ENCODE measurements around the gene LAMP2. TPM values are rescaled to one million over a fixed set of nuclear protein-coding genes. Genes with fewer than 3 reads are reported as not detected.
"Not testable (repeated sequence)": the region's sequence is repeated elsewhere in the genome, so short reads cannot be mapped to it uniquely, and the experiment has no call there.

The LAMP2 gene
- total RNA-seq, 1 donor from 2014 or later = 115 TPM

GRCh38 chrX:120499301-120500072 is 30.4 kb upstream of the LAMP2 start:
- Histone ChIP-seq H3K4me3 (ENCODE audit: low read depth, low read length) (no peak overlapping the region), H3K36me3 (ENCODE audit: control insufficient read depth, insufficient read depth, low read length) (no peaks in the 10 kb centered on the region), H3K27me3 (ENCODE audit: control insufficient read depth, insufficient read depth, low read length) (no peaks in the 10 kb centered on the region)
- TF ChIP-seq CTCF (IDR thresholded peaks at IDR 0.05; ENCODE audit: insufficient read depth, low read length, poor library complexity, severe bottlenecking) = no peak
- DNase-seq (ENCODE audit: low read depth) = no peak

GRCh38 chrX:120490119-120490518 is 21.0 kb upstream of the LAMP2 start:
- DNase-seq (ENCODE audit: low read depth); H3K27me3 ChIP-seq (ENCODE audit: control insufficient read depth, insufficient read depth, low read length); H3K36me3 ChIP-seq (ENCODE audit: control insufficient read depth, insufficient read depth, low read length); H3K4me3 ChIP-seq (ENCODE audit: low read depth, low read length): not testable (repeated sequence)

- no peaks in the 10 kb centered on the region for H3K27me3 ChIP-seq (ENCODE audit: control insufficient read depth, insufficient read depth, low read length)
- no peak for TF ChIP-seq CTCF (IDR thresholded peaks at IDR 0.05; ENCODE audit: insufficient read depth, low read length, poor library complexity, severe bottlenecking)
- no peaks in the 10 kb centered on the region for H3K36me3 ChIP-seq (ENCODE audit: control insufficient read depth, insufficient read depth, low read length)
- H3K4me3 ChIP-seq (ENCODE audit: low read depth, low read length) = no peak overlapping the region
- DNase-seq (ENCODE audit: low read depth) = no peak
Measured at GRCh38 chrX:120486786-120487185, 17.7 kb upstream of the LAMP2 start.

- Histone ChIP-seq H3K4me3 (ENCODE audit: low read depth, low read length) (peak overlapping the region; percentile 34), H3K36me3 (ENCODE audit: control insufficient read depth, insufficient read depth, low read length) (no peaks in the 10 kb centered on the region), H3K27me3 (ENCODE audit: control insufficient read depth, insufficient read depth, low read length) (no peaks in the 10 kb centered on the region)
- DNase-seq (ENCODE audit: low read depth) = no peak
- peak; percentile 53 for TF ChIP-seq CTCF (IDR thresholded peaks at IDR 0.05; ENCODE audit: insufficient read depth, low read length, poor library complexity, severe bottlenecking)
Measured at GRCh38 chrX:120485638-120486520, 16.8 kb upstream of the LAMP2 start.

GRCh38 chrX:120485315-120485637 is 16.2 kb upstream of the LAMP2 start:
- Histone ChIP-seq H3K27me3 (ENCODE audit: control insufficient read depth, insufficient read depth, low read length) (no peaks in the 10 kb centered on the region), H3K36me3 (ENCODE audit: control insufficient read depth, insufficient read depth, low read length) (no peaks in the 10 kb centered on the region), H3K4me3 (ENCODE audit: low read depth, low read length) (no peak overlapping the region)
- DNase-seq (ENCODE audit: low read depth) = no peak
- TF ChIP-seq CTCF (IDR thresholded peaks at IDR 0.05; ENCODE audit: insufficient read depth, low read length, poor library complexity, severe bottlenecking) = no peak

GRCh38 chrX:120477453-120477852 is 8.4 kb upstream of the LAMP2 start:
- Histone ChIP-seq H3K4me3 (ENCODE audit: low read depth, low read length) (no peak overlapping the region), H3K27me3 (ENCODE audit: control insufficient read depth, insufficient read depth, low read length) (no peaks in the 10 kb centered on the region), H3K36me3 (ENCODE audit: control insufficient read depth, insufficient read depth, low read length) (no peaks in the 10 kb centered on the region)
- TF ChIP-seq CTCF (IDR thresholded peaks at IDR 0.05; ENCODE audit: insufficient read depth, low read length, poor library complexity, severe bottlenecking) = no peak
- peak; percentile 65 for DNase-seq (ENCODE audit: low read depth)

Measured in kidney epithelial cell (primary cell).